DMS153 treated with DMSO at 0.1 percent for 48 hours (cell line): ENCODE results near the gene SHROOM3.
A peak's percentile ranks its signal among the peaks of the same experiment; 100 is the strongest.
"Not testable (repeated sequence)": the region's sequence is repeated elsewhere in the genome, so short reads cannot be mapped to it uniquely, and the experiment has no call there.

Experiments used
- DNase-seq: peaks from one replicate; lab custom pipeline; 2025; ENCODE audit not compliant: unreplicated experiment; lab: John Stamatoyannopoulos, UW

Gene SHROOM3

GRCh38 chr4:76434901-76435527 lies at the start of gene SHROOM3:
Gene SHROOM3, plus strand, starts transcription at chr4:76435229. Its CDS starts 824 bp downstream, at chr4:76436053.
- DNase-seq, result no peak

- DNase-seq, result no peak
These were observed 49.1 kb upstream of the SHROOM3 start for GRCh38 chr4:76385974-76386373.

GRCh38 chr4:76386566-76387305 lies 48.3 kb upstream of the SHROOM3 start:
- no peak for DNase-seq

- no peak for DNase-seq
These were observed 46.7 kb upstream of the SHROOM3 start for GRCh38 chr4:76388160-76388908.

GRCh38 chr4:76401654-76402053 lies 33.4 kb upstream of the SHROOM3 start:
- DNase-seq, result no peak

- DNase-seq, result no peak
These were observed 28.9 kb upstream of the SHROOM3 start for GRCh38 chr4:76406081-76406480.

GRCh38 chr4:76407440-76408119 lies 27.4 kb upstream of the SHROOM3 start:
- DNase-seq, result no peak

GRCh38 chr4:76410636-76411035 lies 24.4 kb upstream of the SHROOM3 start:
- DNase-seq, result no peak

- DNase-seq, result peak; percentile 29
These were observed 14.8 kb upstream of the SHROOM3 start for GRCh38 chr4:76420188-76420761.

GRCh38 chr4:76420762-76421581 lies 14.1 kb upstream of the SHROOM3 start, which contains the start of gene CCDC158:
Gene CCDC158, minus strand, starts transcription at chr4:76421141. Its CDS starts 17,934 bp downstream, at chr4:76403207.
- no peak for DNase-seq

GRCh38 chr4:76423159-76423558 lies 11.9 kb upstream of the SHROOM3 start:
- DNase-seq, result not testable (repeated sequence)

GRCh38 chr4:76426272-76426671 lies 8.8 kb upstream of the SHROOM3 start:
- no peak for DNase-seq

GRCh38 chr4:76429636-76430035 lies 5.4 kb upstream of the SHROOM3 start:
- DNase-seq, result no peak

GRCh38 chr4:76430519-76431388 lies 4.3 kb upstream of the SHROOM3 start:
- peak; percentile 60 for DNase-seq

- no peak for DNase-seq
These were observed 695 bp downstream of the SHROOM3 start for GRCh38 chr4:76435528-76436319.

GRCh38 chr4:76439491-76439890 lies 4.5 kb downstream of the SHROOM3 start:
- no peak for DNase-seq

- DNase-seq, result no peak
These were observed 6.9 kb downstream of the SHROOM3 start for GRCh38 chr4:76441881-76442280.

- no peak for DNase-seq
These were observed 7.8 kb downstream of the SHROOM3 start for GRCh38 chr4:76442807-76443206.
